ENCODE data around the gene IQCM.
"Not testable (repeated sequence)": the region's sequence is repeated elsewhere in the genome, so short reads cannot be mapped to it uniquely, and the experiment has no call there.

IQCM gene

GRCh38 chr4:149589826-149590225 lies 225.8 kb downstream of the IQCM start:
- in situ Hi-C loops (cut with MboI; ENCODE audit: low sequenced_read_pairs) = no loop called here

GRCh38 chr4:149584722-149585121 lies 230.9 kb downstream of the IQCM start:
- in situ Hi-C loops (cut with MboI; ENCODE audit: low sequenced_read_pairs) = no loop called here

GRCh38 chr4:149574971-149575370 lies 240.7 kb downstream of the IQCM start:
- in situ Hi-C loops (cut with MboI; ENCODE audit: low sequenced_read_pairs) = no loop called here

GRCh38 chr4:149572716-149573115 lies 242.9 kb downstream of the IQCM start:
- in situ Hi-C loops (cut with MboI; ENCODE audit: low sequenced_read_pairs) = no loop called here

GRCh38 chr4:149555799-149556198 lies 259.8 kb downstream of the IQCM start:
- in situ Hi-C loops (cut with MboI; ENCODE audit: low sequenced_read_pairs) = no loop called here

GRCh38 chr4:149555146-149555545 lies 260.5 kb downstream of the IQCM start:
- in situ Hi-C loops (cut with MboI; ENCODE audit: low sequenced_read_pairs) = no loop called here

GRCh38 chr4:149553959-149554520 lies 261.6 kb downstream of the IQCM start:
- in situ Hi-C loops (cut with MboI; ENCODE audit: low sequenced_read_pairs) = no loop called here

- in situ Hi-C loops (cut with MboI; ENCODE audit: low sequenced_read_pairs) = no loop called here
Measured at GRCh38 chr4:149552601-149553000, 263.0 kb downstream of the IQCM start.

GRCh38 chr4:149549911-149550310 lies 265.7 kb downstream of the IQCM start:
- in situ Hi-C loops (cut with MboI; ENCODE audit: low sequenced_read_pairs) = no loop called here

GRCh38 chr4:149534779-149535178 lies 280.9 kb downstream of the IQCM start:
- in situ Hi-C loops (cut with MboI; ENCODE audit: low sequenced_read_pairs) = no loop called here

- in situ Hi-C loops (cut with MboI; ENCODE audit: low sequenced_read_pairs) = no loop called here
Measured at GRCh38 chr4:149531861-149532260, 283.8 kb downstream of the IQCM start.

GRCh38 chr4:149523039-149523438 lies 292.6 kb downstream of the IQCM start:
- in situ Hi-C loops (cut with MboI; ENCODE audit: low sequenced_read_pairs) = no loop called here

- in situ Hi-C loops (cut with MboI; ENCODE audit: low sequenced_read_pairs) = no loop called here
Measured at GRCh38 chr4:149521611-149522425, 293.8 kb downstream of the IQCM start.

- in situ Hi-C loops (cut with MboI; ENCODE audit: low sequenced_read_pairs) = no loop called here
Measured at GRCh38 chr4:149518471-149518870, 297.2 kb downstream of the IQCM start.

- in situ Hi-C loops (cut with MboI; ENCODE audit: low sequenced_read_pairs) = no loop called here
Measured at GRCh38 chr4:149513081-149513480, 302.6 kb downstream of the IQCM start.

- in situ Hi-C loops (cut with MboI; ENCODE audit: low sequenced_read_pairs) = no loop called here
Measured at GRCh38 chr4:149512501-149512900, 303.1 kb downstream of the IQCM start.

- in situ Hi-C loops (cut with MboI; ENCODE audit: low sequenced_read_pairs) = no loop called here
Measured at GRCh38 chr4:149511558-149512298, 303.9 kb downstream of the IQCM start.

- in situ Hi-C loops (cut with MboI; ENCODE audit: low sequenced_read_pairs) = not testable (repeated sequence)
Measured at GRCh38 chr4:149507309-149507708, 308.3 kb downstream of the IQCM start.

GRCh38 chr4:149500806-149501205 lies 314.8 kb downstream of the IQCM start:
- in situ Hi-C loops (cut with MboI; ENCODE audit: low sequenced_read_pairs) = no loop called here

- in situ Hi-C loops (cut with MboI; ENCODE audit: low sequenced_read_pairs) = no loop called here
Measured at GRCh38 chr4:149499726-149500125, 315.9 kb downstream of the IQCM start.

GRCh38 chr4:149498246-149498645 lies 317.4 kb downstream of the IQCM start:
- in situ Hi-C loops (cut with MboI; ENCODE audit: low sequenced_read_pairs) = no loop called here

- in situ Hi-C loops (cut with MboI; ENCODE audit: low sequenced_read_pairs) = no loop called here
Measured at GRCh38 chr4:149493492-149493891, 322.2 kb downstream of the IQCM start.
